Epithelial cell of esophagus (primary cell): ENCODE data around the gene KNOP1.
"Not testable (repeated sequence)": the region's sequence is repeated elsewhere in the genome, so short reads cannot be mapped to it uniquely, and the experiment has no call there.

ENCODE experiments used
- DNase-seq: peaks from one replicate; pipeline ENCODE4 v3.0.0; 2010; ENCODE audit warnings: low read depth
- H3K4me3 ChIP-seq: 2 replicates; pipeline ENCODE4 v1.5.1; 2011; ENCODE audit warnings: mild to moderate bottlenecking, low read length, control low read depth
- CTCF ChIP-seq: IDR thresholded peaks from 2 replicates; pipeline ENCODE4 v1.5.1; 2011; ENCODE audit warnings: low read depth, mild to moderate bottlenecking, low read length, control low read depth, inconsistent platforms; ENCODE audit not compliant: insufficient read depth; ENCODE audit errors: missing control alignments

The KNOP1 gene

GRCh38 chr16:19722269-19722952, 4.4 kb upstream of the KNOP1 start:
- TF ChIP-seq CTCF: no peak
- no peak overlapping the region for H3K4me3 ChIP-seq
- DNase-seq: no peak

GRCh38 chr16:19718624-19718965, 568 bp upstream of the KNOP1 start:
- peak overlapping the region; percentile 88 for H3K4me3 ChIP-seq
- DNase-seq: peak; percentile 28
- no peak for TF ChIP-seq CTCF

DNA sequence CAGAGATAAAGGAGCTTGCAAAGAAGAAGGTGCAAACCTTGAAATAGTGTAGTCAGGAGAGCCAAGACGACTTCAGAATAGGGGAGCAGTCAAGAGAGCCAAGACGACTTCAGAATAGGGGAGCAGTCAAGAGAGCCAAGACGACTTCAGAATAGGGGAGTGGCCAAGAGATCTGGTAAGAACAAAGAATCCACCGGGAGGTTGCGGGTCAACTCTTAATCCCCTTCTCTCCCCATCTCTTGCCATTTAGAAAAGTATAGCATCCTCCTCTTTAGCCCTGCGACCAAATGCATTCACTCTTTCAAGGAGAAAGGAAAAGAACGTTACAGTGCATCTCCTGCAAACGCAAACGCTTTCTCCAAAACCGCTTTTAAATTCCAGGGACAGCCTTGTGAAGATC, 713 bp downstream of the KNOP1 start:
- TF ChIP-seq CTCF: no peak
- H3K4me3 ChIP-seq: peak overlapping the region; percentile 88
- no peak for DNase-seq

DNA sequence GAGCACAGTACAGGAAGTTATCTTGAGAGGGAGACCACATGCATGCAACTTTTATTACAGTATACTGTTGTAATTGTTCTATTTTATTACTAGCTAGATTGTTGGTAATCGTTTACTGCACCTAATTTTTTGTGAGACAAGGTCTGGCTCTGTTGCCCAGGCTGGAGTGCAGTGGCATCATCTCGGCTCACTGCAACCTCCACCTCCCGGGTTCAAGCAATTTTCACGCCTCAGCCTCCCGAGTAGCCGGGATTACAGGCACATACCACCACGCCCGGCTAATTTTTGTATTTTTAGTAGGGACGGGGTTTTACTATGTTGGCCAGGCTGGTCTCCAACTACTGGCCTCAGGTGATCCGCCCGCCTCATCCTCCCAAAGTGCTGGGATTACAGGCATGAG, 1.3 kb downstream of the KNOP1 start:
- H3K4me3 ChIP-seq: peak overlapping the region; percentile 88
- DNase-seq: not testable (repeated sequence)

DNA sequence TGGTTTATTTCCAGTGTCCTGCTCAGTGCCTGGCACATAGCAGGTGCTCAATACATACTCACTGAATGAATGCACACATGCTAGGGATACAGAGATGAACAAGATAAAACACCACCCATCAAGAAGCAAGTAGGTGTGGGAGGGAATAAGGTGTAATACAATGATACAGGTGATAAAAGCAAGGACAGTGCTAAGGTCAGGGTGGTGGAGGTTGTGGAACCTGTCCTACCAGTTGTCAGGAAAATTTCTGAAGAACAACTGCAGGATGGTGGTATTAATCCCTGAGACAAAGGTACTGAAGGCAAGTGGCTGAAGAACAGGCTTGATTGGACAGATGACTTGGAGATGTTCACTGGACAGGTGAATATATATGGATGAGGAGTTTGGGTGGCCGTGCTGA, 1.8 kb downstream of the KNOP1 start:
- no peak for TF ChIP-seq CTCF
- peak; percentile 60 for DNase-seq
- H3K4me3 ChIP-seq: no peak overlapping the region

DNA sequence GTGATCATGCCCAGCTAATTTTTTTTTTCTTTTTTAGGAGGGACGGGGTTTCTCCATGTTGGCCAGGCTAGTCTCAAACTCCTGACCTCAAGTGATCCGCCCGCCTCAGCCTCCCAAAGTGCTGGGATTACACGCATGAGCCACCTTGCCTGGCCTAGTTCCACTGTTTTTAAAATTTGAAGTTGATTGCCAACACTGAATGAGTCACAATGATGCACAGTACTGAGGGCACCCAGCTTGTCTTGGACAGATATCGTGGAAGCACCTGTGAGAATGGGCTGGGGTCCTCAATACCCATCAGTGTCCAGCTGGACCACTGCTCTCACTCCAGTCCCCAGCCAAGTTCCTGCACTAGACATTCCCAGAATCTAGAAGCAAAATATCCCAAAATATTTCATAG, 2.5 kb downstream of the KNOP1 start:
- no peak for TF ChIP-seq CTCF

DNA sequence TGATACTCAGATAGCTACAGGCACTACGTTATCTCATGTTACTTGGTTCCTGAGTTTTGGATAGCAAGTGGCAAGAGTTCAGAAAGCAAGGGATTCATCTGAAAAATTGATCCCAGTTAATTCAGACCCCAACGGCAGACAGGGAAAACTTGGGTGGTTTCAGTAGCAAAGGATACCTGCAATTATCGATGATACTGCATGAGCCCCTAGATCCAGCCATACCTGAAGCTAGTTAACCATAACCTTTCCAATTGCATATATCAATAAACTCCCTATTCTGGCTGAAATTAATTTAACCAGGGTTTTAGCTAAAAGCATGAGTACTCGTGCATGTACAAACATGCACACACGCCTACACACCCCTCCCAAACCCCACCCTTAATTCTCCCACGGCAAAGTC, 4.3 kb downstream of the KNOP1 start:
- TF ChIP-seq CTCF: no peak
- H3K4me3 ChIP-seq: no peak overlapping the region
- no peak for DNase-seq

More for the DNA sequence above, 2.5 kb downstream of the KNOP1 start:
- peak; percentile 69 for DNase-seq
- no peak overlapping the region for H3K4me3 ChIP-seq
